Stimulated activated naive CD8-positive, alpha-beta T cell treated with anti-CD3 and anti-CD28 coated beads, Interleukin-15, amount 100 ng/mL, for 72 hours (primary cell): ENCODE results near the gene DRP2.

Experiments used
- ATAC-seq: fragments of 150-1000 bp; cut with Tn5 transposase; 2 replicates; pipeline ENCODE4 v1.10.0; 2021; ENCODE audit warnings: mild to moderate bottlenecking, moderate library complexity
- DNase-seq, 2 donors: peaks; one replicate each; pipeline ENCODE4 v3.0.0; 2021 to 2022
- H3K27ac Mint-ChIP-seq, 2 donors: one replicate each; pipeline ENCODE4 v1.8.0; 2022; ENCODE audit warnings: mild to moderate bottlenecking in 2 of 2, mixed read lengths in 2 of 2, moderate library complexity in 2 of 2
- H3K27me3 Mint-ChIP-seq: one replicate; pipeline ENCODE4 v1.8.0; 2022; ENCODE audit warnings: mixed read lengths
- H3K4me1 Mint-ChIP-seq: one replicate; pipeline ENCODE4 v1.8.0; 2022; ENCODE audit warnings: mild to moderate bottlenecking, mixed read lengths
- H3K4me3 Mint-ChIP-seq, 2 donors: one replicate each; pipeline ENCODE4 v1.8.0; 2022; ENCODE audit warnings: mild to moderate bottlenecking in 2 of 2, mixed read lengths in 2 of 2, moderate library complexity in 1 of 2
- H3K9me3 Mint-ChIP-seq, 2 donors: one replicate each; pipeline ENCODE4 v1.8.0; 2022; ENCODE audit warnings: mixed read lengths in 2 of 2

Gene DRP2

GRCh38 chrX:101223226-101223625, 3.6 kb downstream of the DRP2 start:
- Mint-ChIP-seq H3K4me3 (no peak overlapping the region), H3K4me1 (peaks cover 11% of the 10 kb centered on the region), H3K9me3 (no peaks in the 10 kb centered on the region), H3K27ac (no peak overlapping the region), H3K27me3 (peaks cover 8% of the 10 kb centered on the region)
- DNase-seq = no peak
- ATAC-seq = no peak

- Mint-ChIP-seq H3K27ac (no peak overlapping the region), H3K9me3 (no peaks in the 10 kb centered on the region), H3K4me1 (no peaks in the 10 kb centered on the region), H3K27me3 (no peaks in the 10 kb centered on the region), H3K4me3 (no peak overlapping the region)
- DNase-seq (no peak), ATAC-seq (no peak)
Observed at GRCh38 chrX:101229170-101229569, 9.6 kb downstream of the DRP2 start.

- ATAC-seq (no peak), DNase-seq (no peak)
- no peaks in the 10 kb centered on the region for H3K27me3 Mint-ChIP-seq
- no peak overlapping the region for H3K4me3 Mint-ChIP-seq
- H3K9me3 Mint-ChIP-seq = no peaks in the 10 kb centered on the region
- H3K27ac Mint-ChIP-seq = no peak overlapping the region
- no peaks in the 10 kb centered on the region for H3K4me1 Mint-ChIP-seq
Observed at GRCh38 chrX:101230636-101231035, 11.1 kb downstream of the DRP2 start.

- no peak overlapping the region for H3K27ac Mint-ChIP-seq
- H3K9me3 Mint-ChIP-seq = no peaks in the 10 kb centered on the region
- no peak for DNase-seq
- no peaks in the 10 kb centered on the region for H3K27me3 Mint-ChIP-seq
- H3K4me3 Mint-ChIP-seq = no peak overlapping the region
- no peaks in the 10 kb centered on the region for H3K4me1 Mint-ChIP-seq
- no peak for ATAC-seq
Observed at GRCh38 chrX:101231080-101231479, 11.5 kb downstream of the DRP2 start.

- Mint-ChIP-seq H3K9me3 (no peaks in the 10 kb centered on the region), H3K4me3 (no peak overlapping the region), H3K4me1 (no peaks in the 10 kb centered on the region), H3K27me3 (no peaks in the 10 kb centered on the region), H3K27ac (no peak overlapping the region)
- no peak for DNase-seq
- ATAC-seq = no peak
Observed at GRCh38 chrX:101232316-101232715, 12.7 kb downstream of the DRP2 start.

- Mint-ChIP-seq H3K4me3 (no peak overlapping the region), H3K27ac (peak overlapping the region in 1 of 2 donors; percentile 63), H3K27me3 (no peaks in the 10 kb centered on the region), H3K4me1 (no peaks in the 10 kb centered on the region), H3K9me3 (no peaks in the 10 kb centered on the region)
- no peak for ATAC-seq
- DNase-seq = no peak
Observed at GRCh38 chrX:101237041-101237440, 17.5 kb downstream of the DRP2 start.

GRCh38 chrX:101241531-101241930, 21.9 kb downstream of the DRP2 start:
- Mint-ChIP-seq H3K9me3 (no peaks in the 10 kb centered on the region), H3K27ac (no peak overlapping the region), H3K4me3 (no peak overlapping the region), H3K27me3 (no peaks in the 10 kb centered on the region), H3K4me1 (no peaks in the 10 kb centered on the region)
- ATAC-seq (no peak), DNase-seq (no peak)

GRCh38 chrX:101252634-101253033, 33.0 kb downstream of the DRP2 start:
- no peaks in the 10 kb centered on the region for H3K27me3 Mint-ChIP-seq
- H3K9me3 Mint-ChIP-seq = no peaks in the 10 kb centered on the region

GRCh38 chrX:101257448-101258258, 38.1 kb downstream of the DRP2 start:
- Mint-ChIP-seq H3K27me3 (no peaks in the 10 kb centered on the region), H3K4me3 (no peak overlapping the region), H3K9me3 (no peaks in the 10 kb centered on the region), H3K27ac (peak overlapping the region; percentile 48 to 91), H3K4me1 (peaks cover 19% of the 10 kb centered on the region)
- DNase-seq (no peak), ATAC-seq (peak; percentile 63)

More at GRCh38 chrX:101252634-101253033, 33.0 kb downstream of the DRP2 start:
- Mint-ChIP-seq H3K4me3 (no peak overlapping the region), H3K27ac (no peak overlapping the region), H3K4me1 (peaks cover 9% of the 10 kb centered on the region)
- DNase-seq (no peak), ATAC-seq (no peak)

- ATAC-seq = no peak
- no peak for DNase-seq
- Mint-ChIP-seq H3K9me3 (no peaks in the 10 kb centered on the region), H3K4me1 (peaks cover 19% of the 10 kb centered on the region), H3K27me3 (no peaks in the 10 kb centered on the region), H3K4me3 (no peak overlapping the region), H3K27ac (peak overlapping the region in 1 of 2 donors; percentile 48)
Observed at GRCh38 chrX:101258259-101258581, 38.6 kb downstream of the DRP2 start.

- Mint-ChIP-seq H3K27ac (no peak overlapping the region), H3K4me3 (no peak overlapping the region), H3K27me3 (no peaks in the 10 kb centered on the region), H3K4me1 (peaks cover 19% of the 10 kb centered on the region), H3K9me3 (no peaks in the 10 kb centered on the region)
- ATAC-seq = no peak
- DNase-seq = no peak
Observed at GRCh38 chrX:101260435-101260834, 40.8 kb downstream of the DRP2 start.

GRCh38 chrX:101262590-101262989, 43.0 kb downstream of the DRP2 start:
- Mint-ChIP-seq H3K27ac (no peak overlapping the region), H3K4me1 (peaks cover 10% of the 10 kb centered on the region), H3K9me3 (no peaks in the 10 kb centered on the region), H3K27me3 (no peaks in the 10 kb centered on the region), H3K4me3 (no peak overlapping the region)
- DNase-seq (no peak), ATAC-seq (no peak)

GRCh38 chrX:101263766-101264165, 44.2 kb downstream of the DRP2 start:
- H3K4me3 Mint-ChIP-seq = no peak overlapping the region
- no peaks in the 10 kb centered on the region for H3K9me3 Mint-ChIP-seq
- ATAC-seq (no peak), DNase-seq (no peak)
- no peak overlapping the region for H3K27ac Mint-ChIP-seq
- no peaks in the 10 kb centered on the region for H3K4me1 Mint-ChIP-seq
- no peaks in the 10 kb centered on the region for H3K27me3 Mint-ChIP-seq

GRCh38 chrX:101265869-101266428, 46.4 kb downstream of the DRP2 start:
- DNase-seq = no peak
- no peak for ATAC-seq
- no peaks in the 10 kb centered on the region for H3K9me3 Mint-ChIP-seq
- H3K27me3 Mint-ChIP-seq = no peaks in the 10 kb centered on the region
- H3K27ac Mint-ChIP-seq = no peak overlapping the region
- no peaks in the 10 kb centered on the region for H3K4me1 Mint-ChIP-seq
- H3K4me3 Mint-ChIP-seq = no peak overlapping the region

- ATAC-seq (no peak), DNase-seq (no peak)
- H3K9me3 Mint-ChIP-seq = no peaks in the 10 kb centered on the region
- H3K4me1 Mint-ChIP-seq = no peaks in the 10 kb centered on the region
- no peak overlapping the region for H3K27ac Mint-ChIP-seq
- H3K27me3 Mint-ChIP-seq = no peaks in the 10 kb centered on the region
- no peak overlapping the region for H3K4me3 Mint-ChIP-seq
Observed at GRCh38 chrX:101274198-101274597, 54.6 kb downstream of the DRP2 start.

- peak overlapping the region in 1 of 2 donors; percentile 28 for H3K27ac Mint-ChIP-seq
- no peaks in the 10 kb centered on the region for H3K27me3 Mint-ChIP-seq
- no peaks in the 10 kb centered on the region for H3K9me3 Mint-ChIP-seq
- DNase-seq (no peak), ATAC-seq (no peak)
- no peaks in the 10 kb centered on the region for H3K4me1 Mint-ChIP-seq
- H3K4me3 Mint-ChIP-seq = no peak overlapping the region
Observed at GRCh38 chrX:101276238-101276637, 56.7 kb downstream of the DRP2 start.

GRCh38 chrX:101287402-101287801, 67.8 kb downstream of the DRP2 start:
- no peaks in the 10 kb centered on the region for H3K9me3 Mint-ChIP-seq
- H3K4me3 Mint-ChIP-seq = no peak overlapping the region
- ATAC-seq (no peak), DNase-seq (peak in 1 of 2 donors; percentile 1)
- H3K4me1 Mint-ChIP-seq = no peaks in the 10 kb centered on the region
- no peaks in the 10 kb centered on the region for H3K27me3 Mint-ChIP-seq
- no peak overlapping the region for H3K27ac Mint-ChIP-seq
